Mesenteric fat pad (tissue), 1 donor: ENCODE results near the gene PCARE. TPM values are rescaled to one million over a fixed set of nuclear protein-coding genes. Genes with fewer than 3 reads are reported as not detected.
"Not testable (repeated sequence)": the region's sequence is repeated elsewhere in the genome, so short reads cannot be mapped to it uniquely, and the experiment has no call there.

Experiments
- DNase-seq: peaks from one replicate; pipeline ENCODE4 v3.0.0-alpha.2; 2020; ENCODE audit warnings: low spot score
- total RNA-seq: library from RNA; stranded (reverse); fragmentation: NEBNext Ultra II Directional; extraction: Animal tissue kit (Norgen Biotek cat#: 25700); gene quantifications from one replicate; pipeline ENCODE4 v1.2.1, GENCODE V29; 2021
- donor health status: DM: yes; HTN: yes; CAD: no.

The PCARE gene
- total RNA-seq, 1 donor from 2014 or later: 0.06 TPM

DNA sequence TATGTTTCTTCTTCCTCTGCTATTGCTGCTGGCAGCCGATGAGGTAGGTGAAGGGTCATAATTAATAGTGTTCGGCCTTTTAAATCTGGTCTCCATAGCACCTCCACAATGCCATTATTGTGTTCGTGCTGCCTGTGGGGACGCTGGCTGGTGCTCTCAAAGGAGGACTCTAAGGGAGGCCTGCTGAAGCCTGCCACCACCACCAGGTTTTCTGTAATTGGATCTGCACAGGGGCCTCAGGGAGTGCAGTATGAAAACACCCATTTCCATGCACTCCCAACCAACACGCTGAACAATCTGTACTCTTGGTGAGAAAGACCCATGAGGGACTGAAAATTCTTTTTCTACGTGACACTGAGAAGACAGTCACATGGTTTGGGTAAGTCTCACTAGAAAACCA lies 23.2 kb upstream of the PCARE start:
- no peak for DNase-seq

DNA sequence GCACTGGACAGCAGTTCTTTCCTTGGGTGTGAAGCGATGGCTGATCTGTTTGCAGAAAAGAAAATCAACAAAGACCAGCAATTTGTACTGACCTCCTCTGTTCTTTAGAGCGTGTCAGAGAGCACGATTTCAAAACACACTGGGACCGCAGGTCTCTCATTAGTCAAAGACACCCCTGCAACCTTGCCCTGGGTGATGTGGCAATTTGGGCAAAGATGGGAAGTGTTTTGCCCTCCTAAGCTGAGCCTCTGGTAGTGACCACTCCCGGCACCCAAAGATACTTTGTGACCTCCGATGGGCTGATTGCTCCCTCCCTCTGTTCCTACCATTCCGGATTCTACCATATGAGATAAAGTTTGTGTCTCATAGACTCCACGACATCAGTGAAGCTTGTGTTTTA lies 22.6 kb upstream of the PCARE start:
- DNase-seq: no peak

DNA sequence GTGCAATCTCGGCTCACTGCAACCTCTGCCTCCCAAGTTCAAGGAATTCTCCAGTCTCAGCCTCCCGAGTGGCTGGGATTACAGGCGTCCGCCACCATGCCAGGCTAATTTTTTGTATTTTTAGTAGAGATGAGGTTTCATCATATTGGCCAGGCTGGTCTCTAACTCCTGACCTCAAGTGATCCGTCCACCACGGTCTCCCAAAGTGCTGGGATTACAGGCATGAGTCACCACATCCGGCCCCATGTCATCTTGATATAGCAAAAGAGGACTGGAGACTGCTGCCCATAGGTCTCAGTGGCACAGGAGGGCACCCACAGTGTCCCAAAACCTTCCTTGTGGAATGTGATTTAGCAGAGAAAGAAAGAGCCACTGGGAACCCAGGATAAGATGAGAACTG lies 16.0 kb upstream of the PCARE start:
- DNase-seq: not testable (repeated sequence)

DNA sequence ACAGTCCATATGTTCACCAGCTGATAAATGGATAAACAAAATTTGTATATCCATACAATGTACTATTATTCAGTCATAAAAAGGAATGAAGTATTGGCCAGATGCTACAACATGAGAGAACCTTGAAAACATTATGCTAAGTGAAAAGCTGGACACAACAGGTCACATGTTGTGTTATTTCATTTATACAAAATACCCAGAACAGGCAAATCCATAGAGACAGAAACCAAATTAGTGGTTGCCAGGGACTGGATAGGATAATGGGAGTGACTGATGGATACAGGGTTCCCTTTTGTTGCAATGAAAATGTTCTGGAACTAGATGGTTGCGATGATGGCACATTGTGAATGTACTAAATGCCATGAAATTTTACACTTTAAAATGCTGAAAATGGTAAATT lies 10.2 kb upstream of the PCARE start:
- no peak for DNase-seq

DNA sequence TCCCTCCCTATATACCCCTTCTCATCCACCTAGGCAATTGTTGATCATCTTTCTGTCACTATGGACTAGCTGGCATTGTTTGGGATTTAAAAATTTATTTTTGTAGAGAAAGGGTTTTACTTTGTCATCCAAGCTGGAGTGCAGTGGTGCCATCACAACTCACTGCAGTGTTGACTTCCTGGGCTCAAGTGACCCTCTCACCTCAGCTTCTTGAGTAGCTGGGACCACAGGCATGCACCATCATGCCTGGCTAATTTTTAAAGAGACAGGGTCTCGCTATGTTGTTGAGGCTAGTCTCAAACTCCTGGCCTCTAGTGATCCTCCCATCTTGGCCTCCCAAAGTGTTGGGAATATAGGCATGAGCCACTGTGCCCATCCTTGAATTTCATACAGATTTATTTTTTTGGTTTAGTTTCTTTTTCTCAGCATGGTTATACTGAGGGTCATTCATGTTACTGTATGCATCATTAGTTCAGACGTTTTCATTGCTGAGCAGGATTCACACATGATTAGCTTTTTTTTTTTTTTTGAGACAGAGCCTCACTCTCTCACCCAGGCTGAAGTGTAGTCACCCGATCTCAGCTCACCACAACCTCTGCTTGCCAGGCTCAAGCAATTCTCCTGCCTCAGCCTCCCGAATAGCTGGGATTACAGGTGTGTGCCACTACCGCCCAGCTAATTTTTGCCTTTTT lies 8.6 kb upstream of the PCARE start:
- DNase-seq: no peak

DNA sequence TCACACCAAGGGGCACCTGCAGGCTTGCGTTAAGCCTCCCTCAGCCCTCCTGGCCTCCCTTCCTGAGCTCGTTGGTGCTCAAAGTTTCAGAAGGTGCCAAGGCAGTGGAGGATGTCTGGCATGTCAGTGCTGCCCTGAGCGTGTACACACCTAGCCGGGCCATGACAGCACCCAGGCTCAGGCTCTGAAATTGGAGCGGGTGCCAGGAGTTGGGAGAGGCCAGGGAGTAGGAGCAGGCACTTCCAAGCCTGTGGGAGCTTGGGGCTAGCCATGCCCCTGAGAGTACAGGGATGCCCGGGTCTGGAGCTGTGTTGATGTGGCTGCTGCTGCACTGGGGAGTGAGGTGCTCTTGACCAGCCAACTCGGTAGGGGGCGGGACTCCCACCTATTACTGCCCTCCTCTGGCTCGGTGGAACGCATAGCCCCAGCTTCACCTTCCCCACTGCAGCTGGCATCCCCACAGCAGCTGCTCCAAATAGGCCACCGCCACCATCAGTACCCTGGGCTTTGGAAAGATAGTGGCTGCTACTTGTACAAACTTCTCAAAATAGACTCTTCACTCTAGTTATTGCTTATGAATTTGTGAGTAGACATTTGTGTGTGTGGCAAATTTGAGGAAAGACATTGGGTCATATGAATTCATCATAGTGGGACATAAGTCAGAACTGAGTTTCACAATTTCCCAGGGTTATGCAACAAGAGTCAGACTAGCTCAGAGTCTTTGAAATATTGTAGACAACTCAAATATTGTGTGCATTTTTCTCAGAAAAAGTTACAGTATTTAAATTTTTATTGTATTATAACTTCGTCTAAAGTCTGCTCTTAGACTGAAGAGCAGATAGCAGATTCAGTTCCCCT lies 6.8 kb upstream of the PCARE start:
- no peak for DNase-seq

DNA sequence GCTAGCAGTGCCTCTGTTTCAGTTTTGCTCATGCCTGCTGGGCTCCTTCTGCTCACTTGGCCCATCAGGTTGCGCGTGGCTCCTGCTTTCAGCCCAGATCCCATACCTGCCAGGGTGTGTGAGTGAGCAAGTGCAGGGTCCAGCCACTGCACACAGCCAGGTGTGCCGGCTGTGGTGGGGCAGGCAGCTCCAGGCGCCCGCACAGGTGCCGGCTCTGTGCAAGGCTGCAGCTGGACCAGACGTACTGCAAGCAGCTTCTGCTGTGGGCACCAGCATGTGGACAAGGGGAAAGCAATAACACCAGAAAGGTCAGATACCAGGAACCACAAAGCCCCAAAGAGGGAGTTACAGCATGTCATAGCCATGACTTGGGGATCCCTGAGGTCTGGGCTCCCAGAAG lies 5.6 kb upstream of the PCARE start:
- no peak for DNase-seq

DNA sequence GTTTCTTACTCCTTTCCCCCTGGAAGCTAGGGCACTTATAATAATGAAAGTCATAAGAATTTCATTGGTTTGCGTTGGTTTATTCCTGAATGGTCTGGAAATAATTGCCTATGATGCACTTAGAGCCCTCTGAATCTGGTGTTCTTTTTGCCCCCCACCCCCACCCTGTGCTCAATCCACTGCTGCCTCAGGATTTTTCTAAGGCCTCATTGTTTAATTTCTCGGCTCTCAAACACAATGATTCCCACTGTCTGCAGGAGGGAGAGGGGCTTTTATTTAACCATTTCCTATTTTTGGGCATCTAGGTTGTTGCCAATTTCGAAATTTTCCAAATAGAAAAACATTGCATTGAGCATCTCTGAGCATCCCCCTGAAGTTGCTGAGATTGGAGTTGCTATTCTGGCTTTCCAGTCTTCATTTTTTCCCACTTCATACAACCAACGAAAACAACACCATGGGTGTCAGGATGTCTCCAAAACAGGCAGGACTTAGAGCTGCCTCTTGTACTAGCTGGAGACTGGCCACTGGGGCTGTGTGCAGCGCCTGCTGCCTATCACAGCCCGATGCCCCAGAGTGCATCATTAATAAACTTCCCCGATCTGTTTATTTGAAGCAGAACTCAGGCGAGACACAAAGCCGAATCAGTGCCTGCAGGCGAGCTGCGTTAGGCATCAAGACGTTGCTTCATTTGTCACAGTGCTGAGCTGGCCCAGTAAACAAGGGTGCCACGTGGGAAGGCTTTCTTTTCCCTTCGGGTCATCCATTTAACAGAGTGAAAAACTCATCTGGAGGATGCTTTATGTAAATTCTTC lies 1.8 kb upstream of the PCARE start:
- no peak for DNase-seq

DNA sequence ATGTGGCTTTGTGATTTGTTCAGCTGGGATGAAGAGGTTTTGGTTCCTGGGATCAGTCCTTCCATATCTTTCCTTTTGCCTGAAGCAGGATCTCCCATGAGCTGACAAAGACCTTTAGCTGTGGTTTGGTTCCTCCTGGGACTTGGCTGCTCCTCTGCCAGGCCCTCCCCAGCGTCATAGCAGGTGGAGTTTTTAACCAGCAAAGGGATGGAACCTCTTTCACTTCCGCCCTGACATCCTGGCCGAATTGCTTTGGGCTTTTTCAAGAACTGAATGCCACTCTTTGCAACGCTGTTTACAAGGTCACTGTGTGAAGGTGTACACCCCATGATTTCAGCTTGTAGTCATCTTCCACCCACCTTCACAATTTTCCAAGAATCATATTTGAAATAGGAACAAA lies 390 bp downstream of the PCARE start:
- no peak for DNase-seq

DNA sequence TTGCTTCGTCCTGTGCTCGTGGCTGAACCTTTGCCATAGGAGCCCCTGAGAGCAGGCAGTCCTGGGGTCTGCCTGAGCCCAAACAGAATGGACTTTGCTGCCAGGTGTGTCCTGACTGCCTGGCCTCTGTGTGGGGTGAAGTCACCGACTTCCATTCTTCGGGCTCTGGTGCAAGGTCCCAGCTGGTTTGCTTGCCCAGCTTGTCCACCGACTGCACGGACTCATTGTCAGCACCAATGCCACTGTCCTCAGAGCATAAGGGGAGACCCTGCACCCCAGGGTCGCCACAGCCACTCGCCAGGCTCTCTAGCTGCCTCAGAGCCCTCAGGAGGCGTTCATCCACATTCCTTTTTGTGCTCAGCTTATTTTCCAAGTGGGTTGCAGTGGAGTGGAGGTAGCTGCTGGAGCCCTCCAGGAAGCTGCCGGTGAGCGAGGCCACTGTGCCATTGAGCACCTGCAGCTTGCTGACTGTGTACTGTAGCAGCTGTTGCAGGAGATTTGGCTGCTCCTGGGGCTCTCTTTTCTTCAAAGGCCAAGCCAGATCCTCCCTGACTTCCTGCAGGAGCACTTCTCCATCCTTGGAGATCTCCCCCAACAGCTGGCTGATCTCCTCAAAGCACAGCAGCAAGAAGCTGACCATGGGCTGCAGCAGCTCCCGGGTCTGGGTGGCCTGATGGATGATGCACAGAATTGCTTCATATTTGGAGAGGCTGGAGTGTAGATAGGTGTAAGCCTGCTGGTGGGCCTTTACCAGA lies 1.2 kb downstream of the PCARE start:
- DNase-seq: no peak

DNA sequence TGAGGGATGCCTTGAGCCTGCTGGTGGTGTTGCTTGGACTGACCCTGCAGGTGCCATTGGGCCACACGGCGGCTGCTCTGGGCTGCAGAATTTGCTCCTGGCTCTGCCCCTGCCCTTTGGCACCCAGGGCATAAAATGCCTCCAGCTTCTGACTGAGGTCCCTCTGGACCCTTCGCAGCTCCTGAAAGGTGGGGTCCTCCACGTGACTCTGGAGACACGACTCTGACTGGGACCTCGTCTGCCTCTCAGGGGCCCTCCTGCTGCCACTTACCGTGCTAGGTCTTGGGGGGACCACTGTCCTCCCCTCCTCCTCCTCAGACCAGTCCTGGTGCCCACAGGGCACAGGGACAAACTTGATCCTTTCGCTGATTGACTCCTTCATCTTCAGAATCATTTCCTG lies 2.1 kb downstream of the PCARE start:
- DNase-seq: no peak

DNA sequence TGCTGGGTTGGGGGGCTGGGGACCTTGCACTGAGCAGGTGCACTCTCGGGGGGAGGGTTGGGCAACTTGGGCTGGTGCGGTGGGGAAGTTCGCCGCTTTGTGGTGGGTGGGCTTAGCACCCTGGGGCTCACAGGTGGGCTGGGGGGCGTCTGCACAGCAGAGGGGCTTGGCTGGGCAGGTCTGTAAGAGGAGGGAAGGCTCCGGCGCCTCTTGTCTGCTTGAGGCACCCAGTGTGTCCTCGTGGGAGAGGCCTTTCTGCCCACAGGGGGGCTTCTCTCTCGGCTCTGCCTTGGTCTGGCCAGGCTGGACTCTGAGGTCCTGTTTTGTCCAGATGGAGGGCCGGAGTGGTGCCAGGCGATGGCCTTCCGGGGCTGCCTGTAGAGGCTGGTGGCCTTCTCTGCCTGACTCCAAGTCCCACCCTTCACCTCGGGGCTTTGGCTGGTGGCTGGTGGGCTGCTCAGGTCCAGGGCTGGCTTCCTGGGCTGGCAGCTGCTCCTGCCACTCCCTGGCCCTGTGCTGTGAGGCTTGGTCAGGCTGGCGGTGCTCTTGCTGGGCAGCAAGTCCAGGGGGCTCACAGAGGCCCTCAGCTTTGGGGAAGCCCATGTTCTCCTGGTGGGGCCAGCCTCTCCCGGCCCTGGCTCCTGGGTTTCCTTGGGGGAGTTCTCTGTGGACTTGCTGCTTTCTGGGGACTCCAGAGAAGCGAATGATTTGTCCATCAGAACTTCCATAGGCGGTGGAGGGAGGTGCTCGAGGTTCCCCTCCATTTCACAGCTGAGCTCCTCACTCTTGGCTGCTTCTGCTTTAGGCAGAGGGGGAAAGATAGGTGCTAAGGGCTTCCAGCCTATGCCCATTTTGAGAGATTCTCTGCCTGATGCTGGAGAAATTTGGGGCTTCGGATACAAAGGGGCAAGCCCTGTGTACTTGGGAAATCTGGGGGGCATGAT lies 3.0 kb downstream of the PCARE start:
- DNase-seq: no peak

DNA sequence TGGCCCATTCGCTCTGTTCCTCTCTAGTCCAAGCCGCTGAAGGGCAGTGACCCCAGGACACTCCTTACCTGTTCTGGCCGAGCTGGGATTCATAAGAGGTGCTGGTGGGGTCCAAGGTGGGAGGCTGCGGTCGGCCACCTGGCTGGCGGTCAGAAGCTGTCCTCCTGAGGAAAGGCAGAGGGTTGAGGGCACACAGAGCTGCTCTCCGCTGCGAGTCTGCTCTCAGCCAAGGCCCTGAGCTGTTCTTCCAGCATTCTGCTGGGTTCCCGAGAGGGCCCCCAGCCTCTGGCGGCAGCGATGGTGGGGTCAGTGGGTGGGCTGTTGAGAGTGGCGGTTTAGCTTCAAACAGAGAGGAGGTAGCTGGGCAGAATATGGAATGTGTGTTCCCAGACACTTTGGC lies 3.8 kb downstream of the PCARE start:
- DNase-seq: no peak

DNA sequence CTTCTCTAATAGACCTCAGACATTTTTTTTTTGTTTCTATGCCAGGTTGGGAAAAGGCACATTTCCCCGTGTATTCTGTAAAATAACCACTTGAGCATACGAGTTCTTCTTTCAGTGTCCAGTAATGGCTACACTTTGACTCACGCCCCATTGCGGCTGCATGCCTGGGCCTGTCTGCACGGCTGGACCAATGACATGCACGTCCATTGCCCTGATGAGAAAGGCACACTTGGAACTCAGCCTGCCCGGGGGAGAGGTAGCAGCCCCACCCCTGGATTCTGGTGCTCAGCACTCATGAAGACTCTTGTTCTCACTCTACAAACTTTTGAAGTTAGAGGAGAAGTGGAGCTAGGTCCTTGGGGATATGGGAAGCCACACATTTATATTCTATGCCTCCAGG lies 5.8 kb downstream of the PCARE start:
- DNase-seq: no peak

DNA sequence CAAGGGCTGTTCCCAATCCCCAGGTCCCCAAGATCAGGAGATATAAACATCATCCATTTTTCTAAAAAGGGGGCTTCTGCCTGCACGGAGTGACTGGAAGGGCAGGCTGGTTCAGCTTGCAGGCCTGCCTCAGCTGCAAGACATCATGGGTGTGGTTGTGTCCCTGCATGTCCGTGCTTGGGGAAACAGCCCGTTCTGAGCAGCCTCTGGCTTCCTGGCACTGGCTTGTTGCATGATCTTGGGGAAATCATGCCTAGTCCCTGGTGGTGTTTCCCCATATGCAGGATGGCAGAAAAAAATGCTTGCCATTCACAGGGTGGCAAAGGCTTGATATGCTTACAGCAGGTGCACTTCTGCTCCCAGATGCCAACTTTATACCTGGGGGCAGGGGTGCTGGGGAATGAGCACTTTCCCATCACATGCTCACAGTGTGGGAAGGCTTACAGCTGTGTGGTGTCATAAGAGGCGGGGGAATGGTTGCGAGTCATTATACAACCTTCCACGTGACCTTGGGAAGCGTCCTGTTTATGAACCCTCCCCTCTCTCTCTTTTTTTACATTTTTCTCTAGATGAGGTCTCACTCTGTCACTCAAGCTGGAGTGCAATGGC lies 7.2 kb downstream of the PCARE start:
- DNase-seq: no peak

DNA sequence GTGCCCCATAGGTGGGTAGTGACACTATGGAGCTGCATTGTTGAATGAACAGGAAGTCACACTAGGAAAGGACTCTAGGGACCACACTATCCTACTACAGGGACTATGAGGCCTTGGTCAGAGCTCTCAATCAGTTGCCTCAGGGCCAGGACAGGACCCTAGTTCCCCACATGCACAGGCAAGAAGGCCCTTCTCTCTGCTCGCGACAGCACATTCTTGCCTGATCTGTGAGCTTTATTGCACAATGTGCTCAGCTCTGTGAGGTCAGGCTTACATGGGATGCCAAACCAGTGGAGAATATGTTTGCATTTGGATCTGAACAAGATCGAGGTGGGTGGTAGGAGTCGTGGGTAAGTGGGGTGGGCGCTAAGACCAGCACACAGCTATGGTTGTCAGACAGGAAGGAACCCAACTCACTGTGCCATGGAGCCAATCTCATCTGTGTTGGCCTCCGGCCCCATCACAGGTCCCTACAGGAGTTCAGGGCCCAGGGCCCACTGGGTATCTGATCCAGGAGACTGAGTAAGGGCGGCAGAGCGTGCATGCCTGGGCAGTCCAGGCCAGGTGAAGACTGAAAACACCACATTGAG lies 8.0 kb downstream of the PCARE start:
- no peak for DNase-seq

DNA sequence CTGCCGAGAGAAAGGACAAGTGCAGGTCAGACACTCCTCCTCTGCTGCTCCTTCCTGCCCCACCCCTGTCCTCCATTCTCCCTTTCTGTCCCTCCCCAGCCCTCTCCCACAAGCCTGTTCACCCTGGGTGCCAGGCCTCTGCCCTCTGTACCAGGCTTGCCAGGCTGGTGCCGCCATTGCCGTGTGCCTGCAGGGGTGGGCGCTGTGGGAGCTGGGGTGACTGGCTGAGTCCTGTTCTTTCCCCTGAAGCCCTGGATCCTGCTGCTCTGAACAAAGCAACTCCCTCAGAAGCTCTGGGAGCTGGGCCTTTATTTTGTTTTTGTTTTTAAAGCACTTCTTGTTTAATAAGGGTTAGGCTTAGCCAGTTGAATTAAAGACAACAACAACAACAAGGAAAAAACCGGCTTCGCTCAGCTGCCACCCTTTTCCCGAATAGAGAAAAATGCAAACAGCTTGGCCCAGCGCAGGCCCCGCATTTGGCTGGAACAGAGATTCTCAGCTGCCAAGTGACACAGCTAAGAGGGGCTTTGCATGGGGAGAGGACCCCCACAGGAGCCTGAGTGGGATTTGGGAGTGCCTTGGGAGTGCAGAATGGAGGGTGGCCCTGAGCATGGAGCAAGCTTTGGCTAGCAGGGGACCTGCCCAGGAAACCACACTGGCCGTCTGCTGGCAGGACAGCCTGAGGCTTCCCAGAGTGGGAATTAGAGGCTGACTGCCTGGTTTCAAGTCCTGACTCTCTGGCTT lies 9.1 kb downstream of the PCARE start:
- DNase-seq: no peak

DNA sequence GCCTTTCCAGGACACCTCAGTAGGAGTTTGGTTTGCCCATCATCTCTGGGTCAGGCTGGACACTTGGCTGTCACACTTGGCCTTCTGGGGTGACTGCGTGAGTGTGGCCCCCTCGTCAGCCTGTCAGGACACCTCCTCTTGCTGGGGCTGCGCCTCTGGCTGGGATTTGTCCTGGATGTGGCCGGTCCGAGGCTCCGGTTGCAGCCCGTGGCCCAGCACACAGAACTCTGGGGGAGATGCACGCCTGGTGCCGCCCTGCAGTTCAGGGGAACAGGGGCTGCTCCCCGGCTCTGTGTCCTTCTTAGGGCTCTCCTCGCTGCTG lies 9.6 kb downstream of the PCARE start:
- no peak for DNase-seq

DNA sequence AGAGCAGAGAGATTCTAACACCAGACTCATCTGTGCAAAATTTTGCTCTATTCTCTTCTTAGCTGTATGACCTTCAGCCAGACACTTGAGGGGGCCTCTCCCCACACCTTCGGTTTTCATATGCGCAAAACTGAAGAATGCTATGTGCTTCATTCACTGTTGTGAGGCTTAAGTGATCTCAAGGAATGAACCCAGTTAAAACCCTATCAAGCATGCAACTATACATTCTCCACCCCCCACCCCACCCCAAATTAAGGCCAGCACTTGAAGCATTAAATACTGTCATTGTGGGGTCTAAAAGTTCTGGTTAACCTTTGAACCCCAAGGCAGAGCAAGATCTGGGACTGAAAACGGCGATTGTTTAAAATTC lies 10.0 kb downstream of the PCARE start:
- no peak for DNase-seq
